Measurements from ENCODE around the gene DDX42.
"Not testable (repeated sequence)": the region's sequence is repeated elsewhere in the genome, so short reads cannot be mapped to it uniquely, and the experiment has no call there.

DDX42 gene

DNA sequence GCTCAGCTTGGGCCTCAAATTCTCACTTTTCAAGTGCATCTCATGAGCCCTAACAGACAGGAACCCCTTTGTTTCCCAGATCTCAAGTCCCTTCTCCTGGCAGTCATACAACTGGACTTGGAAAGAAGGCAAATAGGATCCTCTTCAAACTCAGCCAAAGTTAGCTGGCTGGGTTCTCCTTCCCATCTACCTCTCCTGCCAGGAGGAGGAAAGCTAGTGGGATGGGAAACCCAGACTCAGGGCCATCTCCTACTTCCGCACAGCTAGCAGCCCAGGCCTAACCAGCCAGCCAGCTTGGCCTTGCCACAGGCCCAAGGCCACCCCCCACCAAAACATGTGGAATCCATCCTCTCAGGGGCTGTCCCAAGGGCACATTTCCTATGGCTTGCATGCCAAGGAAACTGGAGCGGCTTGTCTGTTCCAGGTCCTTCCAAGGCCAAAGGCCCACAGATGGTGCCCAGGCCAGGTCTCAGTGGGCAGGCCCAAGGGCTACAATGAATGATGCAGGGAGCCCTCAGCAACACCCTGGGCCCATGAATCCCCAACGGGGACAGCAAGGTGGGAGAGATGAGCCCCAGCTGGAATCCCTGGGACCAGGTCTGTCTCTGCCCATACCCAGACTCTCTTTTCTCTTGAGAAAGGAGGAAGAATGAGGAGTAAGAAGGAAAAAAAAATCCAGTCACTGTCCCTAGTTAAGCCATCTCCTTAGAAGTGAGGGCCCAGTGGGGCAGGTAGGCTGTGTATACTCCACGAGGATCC lies 66.8 kb downstream of the DDX42 start:
- DNase-seq (ENCODE audit: low read depth in 2 of 2) = no peak

DNA sequence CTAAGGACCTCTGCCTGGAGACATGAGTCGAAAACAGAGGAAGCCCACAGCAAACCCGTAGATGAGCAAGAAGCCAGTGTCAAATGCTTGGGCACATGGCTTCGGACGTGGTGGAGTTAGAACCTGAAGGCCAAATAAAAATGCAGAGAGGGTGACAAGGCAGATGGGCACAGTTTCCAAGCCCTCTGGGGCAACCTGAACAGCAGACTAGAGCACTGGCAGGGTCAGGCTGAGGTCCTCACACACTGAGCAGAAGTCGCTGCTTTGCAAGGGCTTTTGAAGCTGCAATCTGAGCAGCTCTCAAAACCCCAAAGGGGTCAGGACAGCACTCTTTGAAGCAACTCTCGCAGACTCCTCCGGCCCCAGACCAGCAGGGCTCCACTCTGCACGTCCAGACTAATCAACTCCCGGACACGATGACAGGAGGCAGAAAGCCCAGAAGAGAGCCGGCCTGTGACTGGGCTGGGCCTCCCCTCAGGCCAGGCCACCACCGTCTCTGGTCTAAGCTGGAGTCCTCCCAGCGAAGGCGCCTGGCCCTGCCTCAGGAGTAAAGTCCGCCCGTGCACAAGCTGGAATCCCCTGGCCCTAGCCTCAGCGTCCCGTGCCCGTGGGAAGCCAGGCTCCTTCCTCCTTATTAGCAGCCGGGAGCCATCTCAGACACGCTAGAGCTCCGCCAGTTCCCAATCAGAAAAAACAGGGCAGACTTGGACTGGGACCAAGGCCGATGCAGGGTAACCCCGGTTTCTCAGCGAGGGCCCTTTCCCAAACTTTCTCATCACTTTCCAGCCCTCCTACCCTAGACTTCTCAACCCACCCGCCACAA lies 67.6 kb downstream of the DDX42 start:
- DNase-seq (ENCODE audit: low read depth in 2 of 2) = no peak

DNA sequence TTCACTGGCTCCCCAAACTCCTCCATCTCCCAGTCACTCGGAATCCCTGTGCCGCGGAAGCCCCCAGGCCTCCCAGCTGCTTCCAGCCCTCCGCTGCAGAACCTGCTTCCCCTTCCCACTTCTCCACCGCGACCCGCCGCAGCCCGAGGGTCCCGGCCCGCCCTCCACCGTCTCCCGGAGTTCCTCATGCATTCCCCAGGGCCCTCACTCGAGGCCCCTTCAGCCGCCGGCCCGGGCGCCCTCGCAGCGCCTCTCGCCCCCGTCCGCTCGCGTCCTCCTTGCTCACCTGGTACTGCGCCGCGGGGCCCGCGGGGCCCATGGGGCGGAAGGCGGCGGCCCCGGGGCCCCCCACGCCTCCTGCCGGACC lies 68.2 kb downstream of the DDX42 start:
- no peak for DNase-seq (ENCODE audit: low read depth in 2 of 2)

DNA sequence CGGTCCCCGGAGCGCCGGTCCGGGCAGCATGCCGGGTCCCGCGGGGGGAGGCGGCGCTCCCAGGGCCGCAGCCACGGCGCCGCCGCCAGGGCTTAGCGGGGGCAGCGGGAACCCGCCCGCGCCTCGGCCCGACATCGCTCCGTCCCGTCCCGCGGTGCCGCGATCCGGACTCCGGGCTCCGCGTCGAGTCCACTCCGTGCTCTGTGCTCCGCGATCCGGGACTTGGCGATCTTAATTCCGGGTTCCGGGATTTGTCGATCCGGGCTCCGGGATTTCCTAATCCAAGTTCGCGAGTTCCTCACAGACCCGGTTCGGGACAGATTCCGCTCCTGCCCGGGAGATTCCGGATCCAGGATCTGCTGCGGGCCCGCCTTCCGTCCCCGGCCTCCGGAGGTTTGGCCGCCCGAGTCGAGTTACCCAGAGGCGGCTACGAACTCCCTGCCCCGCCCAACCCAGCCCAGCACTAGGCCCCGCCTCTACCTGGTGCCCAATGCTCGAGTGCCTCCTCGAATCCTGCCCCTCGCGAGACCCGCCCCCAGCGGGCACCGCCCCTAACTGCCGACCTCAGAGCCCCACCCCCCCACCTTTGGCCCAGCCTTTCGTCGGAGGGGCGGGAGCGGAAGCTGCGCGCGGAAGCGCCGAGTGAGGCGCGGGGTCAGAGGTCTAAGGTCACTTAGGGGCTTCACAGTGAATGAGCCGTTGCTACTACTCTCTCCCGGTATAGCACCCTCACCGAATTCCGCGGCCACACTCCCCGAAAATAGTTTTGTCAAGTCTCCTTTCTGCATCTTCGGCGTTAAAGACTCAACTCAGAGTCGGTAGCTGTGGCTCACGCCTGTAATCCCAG lies 68.8 kb downstream of the DDX42 start, which contains the start of gene SMARCD2:
TSS of gene SMARCD2 (minus strand) at position 146 of the 847 bp plus-strand sequence. CDS start at position 135, 11 bp downstream.
- DNase-seq (ENCODE audit: low read depth in 2 of 2) = peak; percentile 97 to 98

DNA sequence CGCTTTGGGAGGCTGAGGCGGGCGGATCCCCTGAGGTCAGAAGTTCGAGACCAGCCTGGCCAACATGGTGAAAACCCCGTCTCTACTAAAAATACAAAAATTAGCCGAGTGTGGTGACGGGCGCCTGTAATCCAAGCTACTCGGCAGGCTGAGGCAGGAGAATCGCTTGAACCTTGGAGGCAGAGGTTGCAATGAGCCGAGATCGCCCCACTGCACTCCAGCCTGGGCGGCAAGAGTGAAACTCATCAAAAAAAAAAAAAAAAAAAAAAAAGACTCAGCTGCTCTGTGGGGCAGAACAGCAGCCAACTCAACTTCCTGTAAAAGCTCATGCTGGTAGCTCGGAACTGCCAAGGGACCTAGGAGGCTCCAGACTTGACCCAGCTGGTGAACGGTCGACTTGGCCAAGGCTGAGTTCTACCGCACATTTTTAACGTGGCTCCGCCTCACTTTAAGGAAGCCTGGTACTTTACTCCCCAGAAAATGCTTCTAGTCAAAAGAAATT lies 69.5 kb downstream of the DDX42 start:
- not testable (repeated sequence) for DNase-seq (ENCODE audit: low read depth in 2 of 2)

DNA sequence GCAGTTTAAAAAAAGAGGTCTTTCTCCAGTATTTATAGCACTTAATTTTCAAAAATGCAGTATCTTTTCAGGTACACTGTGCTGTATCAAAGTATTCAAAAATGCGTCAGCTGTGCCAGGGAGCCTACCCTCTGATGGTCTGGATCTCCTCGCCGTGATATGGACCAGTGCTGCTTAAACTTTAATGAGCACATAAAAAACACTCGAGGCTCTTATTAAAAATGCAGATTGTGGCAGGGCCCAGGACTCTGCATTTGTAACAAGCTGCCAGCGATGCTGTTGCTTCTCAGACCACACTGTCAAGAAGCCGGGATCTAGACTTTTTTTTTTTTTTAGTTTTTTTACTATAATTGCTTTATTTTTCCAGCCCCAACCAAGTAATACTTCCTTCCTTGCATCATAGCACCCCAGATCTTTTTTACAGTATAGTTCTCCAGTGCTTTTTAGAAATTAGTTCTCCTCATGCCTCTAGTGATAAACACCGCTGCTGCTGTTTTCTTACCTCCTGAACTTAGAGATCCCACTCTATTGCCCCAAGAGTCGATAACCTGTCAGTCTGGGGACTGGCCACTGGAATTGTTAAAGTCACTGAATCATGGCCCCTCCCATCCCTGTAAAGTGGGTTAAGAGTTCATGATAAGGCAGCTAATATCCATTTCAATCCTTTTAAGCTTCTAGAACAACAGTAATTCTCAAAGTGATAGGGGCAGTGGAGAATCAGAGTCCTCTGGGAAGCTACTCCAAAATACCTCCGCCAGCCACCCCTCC lies 70.1 kb downstream of the DDX42 start:
- DNase-seq (ENCODE audit: low read depth in 2 of 2) = no peak

DNA sequence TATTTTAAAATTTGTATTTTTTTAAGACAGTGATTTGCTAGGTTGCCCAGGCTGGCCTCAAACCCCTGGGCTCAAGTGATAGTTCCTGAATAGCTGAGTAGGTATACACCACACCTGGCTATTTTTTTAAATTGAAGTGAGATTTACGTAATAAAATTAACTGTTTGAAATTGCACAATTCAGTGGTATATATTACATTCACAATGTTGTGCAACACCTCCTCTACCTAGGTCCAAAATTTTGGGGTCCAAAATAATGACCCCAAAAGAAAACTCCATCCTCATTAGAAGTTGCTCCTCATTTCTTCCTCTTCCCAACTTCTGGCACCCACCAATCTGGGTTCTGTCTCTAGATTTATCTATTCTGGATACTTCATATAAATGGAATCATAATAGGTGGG lies 71.5 kb downstream of the DDX42 start:
- no peak for DNase-seq (ENCODE audit: low read depth in 2 of 2)

DNA sequence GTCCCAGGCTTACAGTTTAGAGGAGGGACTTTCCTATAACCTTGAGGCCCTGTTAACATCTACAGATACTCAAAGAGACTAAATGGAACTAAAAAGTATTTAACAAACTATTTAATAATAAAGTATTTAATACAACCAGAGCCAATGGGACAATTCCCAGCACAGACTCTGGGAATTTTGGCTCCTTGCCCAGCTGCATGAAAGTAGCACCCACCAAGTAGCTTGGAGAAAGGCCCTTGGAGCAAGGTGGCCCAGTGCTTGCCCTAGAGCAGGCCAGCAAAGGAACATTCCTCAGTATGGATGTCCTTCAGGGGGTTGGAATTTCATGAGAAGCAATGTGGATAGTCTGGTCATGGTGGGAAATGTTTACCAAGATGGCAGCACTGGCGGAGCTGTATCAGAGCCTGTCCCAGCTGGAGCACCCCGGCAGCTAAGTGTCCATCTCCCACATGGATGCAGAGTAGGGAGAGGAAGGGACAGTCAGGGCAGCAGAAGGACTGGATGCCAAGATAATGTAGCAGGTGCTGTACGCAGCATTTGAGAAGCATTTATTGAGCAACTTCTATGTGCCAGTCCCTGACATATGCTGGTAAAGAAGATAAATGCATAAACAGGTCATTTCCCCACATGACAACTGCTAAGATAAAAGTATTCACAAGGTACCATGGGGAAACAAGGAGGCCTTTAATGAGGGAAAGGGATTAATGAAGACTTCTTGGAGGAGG lies 73.7 kb downstream of the DDX42 start:
- no peak for DNase-seq (ENCODE audit: low read depth in 2 of 2)

DNA sequence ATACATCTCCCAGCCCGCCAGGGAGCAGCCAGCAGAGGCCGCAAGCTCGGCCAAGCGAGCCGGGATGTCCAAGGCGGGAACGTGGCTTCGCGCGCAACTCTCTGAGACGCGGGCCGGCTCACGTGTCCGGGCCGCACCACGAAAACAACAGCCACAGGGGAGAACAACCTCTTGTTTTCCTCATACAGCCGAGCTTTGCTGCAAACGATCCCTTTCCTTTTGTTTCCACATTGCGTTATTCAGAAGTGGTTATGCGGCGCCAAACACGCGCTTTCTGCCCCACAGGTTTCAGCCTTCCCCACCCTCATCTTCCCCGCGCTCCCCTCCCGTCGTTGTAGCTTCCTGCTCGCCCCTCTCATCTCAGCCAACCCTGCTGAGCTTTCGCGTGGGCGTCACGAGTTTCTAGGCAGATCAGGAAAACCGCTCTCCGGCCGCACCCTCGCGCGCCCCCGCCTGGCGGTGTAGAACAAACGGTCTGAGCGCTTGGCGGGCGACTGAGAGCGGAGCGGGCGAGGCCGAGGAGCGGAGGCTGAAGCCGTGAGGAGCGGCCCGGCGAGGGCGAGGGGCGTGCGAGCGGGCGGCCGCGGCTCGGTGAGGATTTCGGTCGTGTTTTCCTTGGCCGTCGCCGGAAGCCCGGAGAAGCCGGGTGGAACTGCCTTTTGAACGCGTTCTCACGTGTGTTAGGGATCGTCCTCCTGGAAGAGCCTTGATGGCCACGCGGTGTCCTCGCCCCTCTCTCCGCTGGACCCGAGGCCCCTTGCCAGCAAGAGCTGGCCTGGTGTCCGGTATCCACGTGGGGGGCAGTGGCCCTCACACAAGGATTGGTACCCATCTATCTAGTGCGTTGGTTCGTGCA lies 75.1 kb downstream of the DDX42 start:
- peak; percentile 89 to 95 for DNase-seq (ENCODE audit: low read depth in 2 of 2)

DNA sequence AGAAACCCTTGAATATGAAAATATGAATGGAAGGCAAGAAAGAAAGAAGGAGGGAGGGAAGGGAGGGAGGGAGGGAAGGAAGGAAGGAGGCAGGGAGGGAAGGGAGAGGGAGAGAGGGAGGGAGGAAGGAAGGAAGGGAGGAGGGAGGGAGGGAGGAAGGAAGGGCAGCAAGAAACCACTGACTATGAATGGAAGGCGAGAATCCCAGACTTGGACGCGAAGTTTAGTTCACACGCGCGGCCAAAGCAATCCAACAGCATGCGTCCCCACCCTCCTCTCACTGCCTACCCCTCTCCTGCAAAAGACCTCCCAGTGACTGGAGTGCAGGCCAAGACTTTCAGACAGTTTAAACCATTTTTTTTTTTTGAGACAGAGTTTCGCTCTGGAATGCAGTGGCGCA lies 76.4 kb downstream of the DDX42 start:
- DNase-seq (ENCODE audit: low read depth in 2 of 2) = no peak

DNA sequence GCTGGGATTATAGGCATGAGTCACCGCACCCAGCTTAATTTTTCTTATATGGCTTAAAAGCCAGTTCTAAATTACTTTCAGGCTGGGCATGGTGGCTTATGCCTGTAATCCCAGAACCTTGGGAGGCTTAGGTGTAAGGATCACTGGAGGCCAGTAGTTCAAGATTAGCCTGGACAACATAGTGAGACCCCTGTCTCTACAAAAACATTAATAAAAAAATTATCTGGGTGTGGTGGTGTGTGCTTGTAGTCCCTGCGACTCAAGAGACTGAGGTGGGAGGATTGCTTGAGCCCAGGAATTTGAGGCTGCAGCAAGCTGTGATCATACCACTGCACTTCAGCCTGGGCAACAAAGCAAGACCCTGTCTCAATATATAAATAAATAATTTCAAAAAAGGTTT lies 79.3 kb downstream of the DDX42 start:
- no peak for DNase-seq (ENCODE audit: low read depth in 2 of 2)

DNA sequence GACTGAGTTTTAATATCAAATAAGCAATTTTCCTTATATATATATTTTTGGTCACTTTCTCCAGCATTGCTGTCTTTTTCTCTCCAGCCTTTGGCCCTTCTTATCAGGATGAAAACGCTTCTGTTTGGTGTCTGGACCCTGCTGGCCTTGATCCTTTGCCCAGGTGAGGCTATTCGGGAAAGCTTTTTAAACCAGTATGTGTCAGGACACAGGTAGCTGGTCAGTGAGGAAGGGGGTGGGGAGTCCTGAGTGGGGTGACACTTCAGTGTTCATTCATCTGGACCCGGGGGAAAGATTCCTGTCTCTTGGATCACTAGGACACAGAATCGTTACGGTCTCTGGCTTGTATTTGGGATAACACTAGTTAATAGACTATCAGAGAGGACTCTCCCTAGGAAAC lies 80.7 kb downstream of the DDX42 start:
- no peak for DNase-seq (ENCODE audit: low read depth in 2 of 2)

DNA sequence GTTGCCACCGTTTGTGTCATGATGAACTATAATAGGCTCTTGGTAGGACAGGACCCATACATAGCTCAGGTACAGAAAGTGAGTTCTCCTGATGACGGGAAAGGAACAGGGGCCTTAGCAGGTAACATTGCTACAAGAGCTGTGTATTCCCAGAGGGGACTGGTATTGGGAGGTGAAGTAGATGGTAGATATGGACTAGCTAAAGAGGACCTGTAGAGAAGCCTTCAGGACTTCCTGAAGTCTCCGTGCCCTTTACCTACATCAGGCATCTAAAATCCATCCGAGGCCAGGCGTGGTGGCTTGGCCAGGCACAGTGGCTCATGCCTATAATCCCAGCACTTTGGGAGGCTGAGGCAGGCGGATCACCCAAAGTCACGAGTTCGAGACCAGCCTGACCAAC lies 81.2 kb downstream of the DDX42 start:
- DNase-seq (ENCODE audit: low read depth in 2 of 2) = no peak

DNA sequence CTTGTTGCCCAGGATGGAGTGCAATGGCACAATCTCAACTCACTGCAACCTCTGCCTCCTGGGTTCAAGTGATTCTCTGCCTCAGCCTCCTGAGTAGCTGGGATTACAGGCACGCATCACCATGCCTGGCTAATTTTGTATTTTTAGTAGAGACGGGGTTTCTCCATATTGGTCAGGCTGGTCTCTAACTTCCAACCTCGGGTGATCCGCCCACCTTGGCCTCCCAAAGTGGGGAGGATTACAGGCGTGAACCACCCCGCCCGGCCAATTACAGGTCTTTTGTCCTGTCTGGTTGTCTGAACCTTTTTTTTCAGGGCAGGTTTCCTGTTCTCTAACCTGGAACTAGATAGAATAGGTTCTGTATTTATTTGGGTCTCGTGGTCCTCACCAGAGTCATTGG lies 82.5 kb downstream of the DDX42 start:
- DNase-seq (ENCODE audit: low read depth in 2 of 2) = not testable (repeated sequence)

DNA sequence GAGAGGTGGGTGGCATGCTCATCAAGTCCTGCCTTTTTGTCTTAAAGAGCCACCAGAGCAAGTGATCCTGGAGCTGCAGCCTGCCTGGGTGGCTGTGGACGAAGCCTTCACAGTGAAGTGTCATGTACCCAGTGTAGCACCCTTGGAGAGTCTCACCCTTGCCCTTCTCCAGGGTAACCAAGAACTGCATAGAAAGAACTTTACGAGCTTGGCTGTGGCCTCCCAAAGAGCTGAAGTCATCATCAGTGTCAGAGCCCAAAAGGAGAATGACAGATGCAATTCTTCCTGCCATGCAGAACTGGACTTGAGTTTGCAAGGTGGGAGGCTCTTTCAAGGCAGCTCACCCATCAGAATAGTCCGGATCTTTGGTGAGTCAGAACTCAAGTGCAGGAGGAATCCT lies 85.3 kb downstream of the DDX42 start:
- DNase-seq (ENCODE audit: low read depth in 2 of 2) = no peak

DNA sequence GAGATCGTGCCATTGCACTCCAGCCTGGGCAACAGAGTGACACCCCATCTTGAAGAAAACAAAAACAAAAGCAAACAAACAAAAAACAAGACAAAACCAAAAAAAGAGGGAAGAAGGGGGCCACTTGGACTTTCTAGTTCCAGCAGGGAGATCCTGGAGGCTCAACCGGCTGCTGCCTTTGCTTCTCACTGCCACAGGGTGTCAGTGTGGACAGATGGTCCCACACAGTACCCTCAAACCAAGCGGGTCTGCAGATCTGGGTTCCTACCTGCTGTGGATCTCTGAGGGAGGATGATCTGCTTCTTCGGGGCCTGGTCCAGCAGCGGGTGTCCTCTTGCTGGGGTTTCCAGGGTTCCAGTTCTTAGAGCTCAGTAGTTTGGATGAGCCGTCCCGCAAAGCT lies 92.7 kb downstream of the DDX42 start:
- not testable (repeated sequence) for DNase-seq (ENCODE audit: low read depth in 2 of 2)

Measured in stimulated activated CD8-positive, alpha-beta memory T cell treated with anti-CD3 and anti-CD28 coated beads, Interleukin-7, amount 100 ng/mL, for 1 hour (primary cell).